ENCODE data around the gene CSN2.
"Not testable (repeated sequence)": the region's sequence is repeated elsewhere in the genome, so short reads cannot be mapped to it uniquely, and the experiment has no call there.

DNA sequence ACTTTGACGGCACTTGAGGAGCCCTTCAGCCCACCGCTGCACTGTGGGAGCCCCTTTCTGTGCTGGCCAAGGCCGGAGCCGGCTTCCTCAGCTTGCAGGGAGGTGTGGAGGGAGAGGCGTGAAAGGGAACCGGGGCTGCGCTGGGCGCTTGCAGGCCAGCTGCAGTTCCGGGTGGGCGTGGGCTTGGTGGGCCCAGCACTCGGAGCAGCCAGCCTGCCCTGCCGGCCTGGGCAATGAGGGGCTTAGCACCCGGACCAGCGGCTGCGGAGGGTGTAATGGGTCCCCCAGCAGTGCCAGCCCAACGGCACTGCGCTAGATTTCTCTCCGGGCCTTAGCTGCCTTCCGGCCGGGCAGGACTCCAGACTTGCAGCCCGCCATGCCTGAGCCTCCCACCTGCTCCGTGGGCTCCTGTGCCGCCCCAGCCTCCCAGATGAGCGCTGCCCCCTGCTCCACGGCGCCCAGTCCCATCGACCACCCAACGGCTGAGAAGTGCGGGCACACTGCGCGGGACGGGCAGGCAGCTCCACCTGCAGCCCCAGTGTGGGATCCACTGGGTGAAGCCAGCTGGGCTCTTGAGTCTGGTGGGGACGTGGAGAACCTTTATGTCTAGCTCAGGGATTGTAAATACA is 41.6 kb downstream of the CSN2 start:
- TF ChIP-seq, protein P1, sequence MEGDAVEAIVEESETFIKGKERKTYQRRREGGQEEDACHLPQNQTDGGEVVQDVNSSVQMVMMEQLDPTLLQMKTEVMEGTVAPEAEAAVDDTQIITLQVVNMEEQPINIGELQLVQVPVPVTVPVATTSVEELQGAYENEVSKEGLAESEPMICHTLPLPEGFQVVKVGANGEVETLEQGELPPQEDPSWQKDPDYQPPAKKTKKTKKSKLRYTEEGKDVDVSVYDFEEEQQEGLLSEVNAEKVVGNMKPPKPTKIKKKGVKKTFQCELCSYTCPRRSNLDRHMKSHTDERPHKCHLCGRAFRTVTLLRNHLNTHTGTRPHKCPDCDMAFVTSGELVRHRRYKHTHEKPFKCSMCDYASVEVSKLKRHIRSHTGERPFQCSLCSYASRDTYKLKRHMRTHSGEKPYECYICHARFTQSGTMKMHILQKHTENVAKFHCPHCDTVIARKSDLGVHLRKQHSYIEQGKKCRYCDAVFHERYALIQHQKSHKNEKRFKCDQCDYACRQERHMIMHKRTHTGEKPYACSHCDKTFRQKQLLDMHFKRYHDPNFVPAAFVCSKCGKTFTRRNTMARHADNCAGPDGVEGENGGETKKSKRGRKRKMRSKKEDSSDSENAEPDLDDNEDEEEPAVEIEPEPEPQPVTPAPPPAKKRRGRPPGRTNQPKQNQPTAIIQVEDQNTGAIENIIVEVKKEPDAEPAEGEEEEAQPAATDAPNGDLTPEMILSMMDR (IDR thresholded peaks at IDR 0.05), result not testable (repeated sequence)
- not testable (repeated sequence) for TF ChIP-seq POLR2A (IDR thresholded peaks at IDR 0.05)
